NCI-H1694 (cell line): ENCODE data around the gene ESR2.
"Not testable (repeated sequence)": the region's sequence is repeated elsewhere in the genome, so short reads cannot be mapped to it uniquely, and the experiment has no call there.

Experiments used
- DNase-seq: peaks from one replicate; lab custom pipeline; 2025; lab: John Stamatoyannopoulos, UW

ESR2 gene

DNA sequence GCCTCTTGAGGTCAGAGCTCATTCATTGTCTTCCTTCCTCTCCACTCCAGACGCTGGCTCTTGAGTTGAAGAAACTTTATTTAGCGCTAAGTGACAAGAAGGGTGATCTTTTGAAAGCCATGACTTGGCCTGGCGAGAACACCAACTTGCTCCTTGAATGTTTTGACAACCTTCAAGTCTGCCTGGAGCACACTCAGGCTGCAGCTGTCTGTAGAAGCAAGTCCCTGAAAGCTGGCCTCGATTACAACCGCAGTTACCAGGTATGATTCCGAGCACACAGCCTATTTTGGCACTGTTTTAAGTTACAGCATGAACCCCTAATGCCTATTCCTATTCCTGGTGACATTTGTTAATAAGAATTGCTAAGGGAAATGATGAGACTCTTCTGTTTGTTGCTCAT is 167.6 kb downstream of the ESR2 start:
- no peak for DNase-seq

GRCh38 chr14:64125270-64125669 is 168.9 kb downstream of the ESR2 start:
- DNase-seq = no peak

- no peak for DNase-seq
Observed at GRCh38 chr14:64123241-64123822, 170.8 kb downstream of the ESR2 start.

GRCh38 chr14:64119980-64120379 is 174.2 kb downstream of the ESR2 start:
- no peak for DNase-seq

DNA sequence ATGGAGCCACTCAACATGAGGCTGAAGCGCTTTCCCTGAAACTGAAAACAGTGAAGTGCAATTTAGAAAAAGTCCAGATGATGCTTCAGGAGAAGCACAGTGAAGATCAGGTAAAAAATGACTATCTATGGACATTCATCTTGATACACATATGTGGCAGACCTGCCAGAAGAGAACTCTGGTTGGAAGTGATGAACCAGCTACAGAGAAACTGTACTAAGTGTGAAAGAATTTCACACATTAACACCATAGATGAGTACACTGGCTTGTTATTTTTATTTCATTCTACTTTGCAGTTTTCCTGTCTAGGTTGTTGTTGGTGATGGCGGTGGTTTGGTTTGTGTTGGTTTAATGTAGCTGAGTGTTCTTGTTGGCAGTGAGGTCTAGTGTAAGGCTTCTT is 174.7 kb downstream of the ESR2 start:
- DNase-seq = no peak

DNA sequence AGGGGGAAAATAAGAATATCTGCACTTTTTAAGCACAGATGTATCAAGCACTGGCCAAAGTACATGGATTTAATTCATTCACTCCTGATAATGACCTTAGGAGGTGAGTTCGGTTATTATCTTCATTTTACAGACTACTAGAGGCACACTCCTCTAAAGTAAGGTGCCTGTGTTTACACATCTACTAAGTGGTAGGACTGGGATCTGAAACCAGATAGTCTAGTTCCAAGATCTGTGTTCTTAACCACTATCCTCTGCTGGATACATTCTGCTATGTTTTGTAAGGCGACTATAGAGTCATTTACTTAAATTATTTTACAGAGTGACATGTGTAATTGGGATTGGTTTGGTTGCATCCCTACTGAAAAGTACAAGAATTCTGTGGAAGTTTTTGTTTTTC is 175.3 kb downstream of the ESR2 start:
- no peak for DNase-seq

DNA sequence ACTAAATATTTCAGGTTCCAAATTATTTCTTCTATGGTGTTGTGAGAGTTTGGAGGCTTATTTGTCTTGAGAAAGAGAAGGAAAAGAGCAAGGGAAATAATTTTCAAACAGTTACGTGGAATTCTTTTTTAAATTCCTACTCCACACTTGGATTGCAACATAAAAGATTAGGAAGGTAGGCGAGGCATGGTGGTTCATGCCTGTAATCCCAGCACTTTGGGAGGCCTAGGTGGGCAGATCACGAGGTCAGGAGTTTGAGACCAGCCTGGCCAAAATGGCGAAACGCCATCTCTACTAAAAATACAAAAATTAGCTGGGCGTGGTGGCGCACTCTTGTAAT is 175.8 kb downstream of the ESR2 start:
- not testable (repeated sequence) for DNase-seq

GRCh38 chr14:64117671-64118402 is 176.3 kb downstream of the ESR2 start:
- DNase-seq = no peak

GRCh38 chr14:64115401-64115800 is 178.8 kb downstream of the ESR2 start:
- no peak for DNase-seq

DNA sequence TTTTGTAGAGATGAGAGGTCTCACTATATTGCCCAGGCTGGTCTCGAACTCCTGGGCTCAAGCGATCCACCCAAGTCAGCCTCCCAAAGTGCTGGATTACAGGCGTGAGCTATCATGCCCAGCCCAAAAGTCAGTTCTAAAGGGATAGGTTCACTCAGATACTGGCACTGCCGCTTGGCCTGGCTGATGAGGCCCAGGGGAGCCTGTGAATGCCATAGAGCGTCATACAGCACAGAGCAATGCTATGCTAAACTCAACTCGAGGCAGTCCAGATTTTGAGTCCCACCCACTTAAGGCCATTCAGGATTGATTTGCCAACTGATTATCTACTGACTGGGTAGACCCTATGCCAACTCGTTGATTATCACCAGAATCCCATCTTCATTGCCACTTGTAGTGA is 179.4 kb downstream of the ESR2 start:
- DNase-seq = no peak

DNA sequence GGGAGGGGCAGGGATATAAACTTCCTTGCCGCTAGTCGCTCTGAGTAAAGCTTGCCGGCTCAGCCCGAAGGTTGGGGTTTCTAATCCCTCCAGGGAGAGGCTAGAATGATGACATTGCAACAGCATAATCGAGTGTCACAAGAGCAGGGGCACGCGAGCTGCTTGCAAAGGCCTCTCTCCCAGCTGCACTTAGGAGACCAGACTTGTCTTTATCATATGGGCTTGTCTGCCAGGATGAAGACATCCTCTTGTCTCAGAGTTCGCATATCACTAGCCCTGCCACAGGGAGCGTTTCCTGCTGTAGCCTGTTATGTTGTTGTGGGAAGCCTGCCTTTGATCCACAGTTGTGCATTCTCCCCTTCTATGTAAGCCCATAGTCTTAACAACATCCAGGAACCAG is 180.0 kb downstream of the ESR2 start:
- no peak for DNase-seq

DNA sequence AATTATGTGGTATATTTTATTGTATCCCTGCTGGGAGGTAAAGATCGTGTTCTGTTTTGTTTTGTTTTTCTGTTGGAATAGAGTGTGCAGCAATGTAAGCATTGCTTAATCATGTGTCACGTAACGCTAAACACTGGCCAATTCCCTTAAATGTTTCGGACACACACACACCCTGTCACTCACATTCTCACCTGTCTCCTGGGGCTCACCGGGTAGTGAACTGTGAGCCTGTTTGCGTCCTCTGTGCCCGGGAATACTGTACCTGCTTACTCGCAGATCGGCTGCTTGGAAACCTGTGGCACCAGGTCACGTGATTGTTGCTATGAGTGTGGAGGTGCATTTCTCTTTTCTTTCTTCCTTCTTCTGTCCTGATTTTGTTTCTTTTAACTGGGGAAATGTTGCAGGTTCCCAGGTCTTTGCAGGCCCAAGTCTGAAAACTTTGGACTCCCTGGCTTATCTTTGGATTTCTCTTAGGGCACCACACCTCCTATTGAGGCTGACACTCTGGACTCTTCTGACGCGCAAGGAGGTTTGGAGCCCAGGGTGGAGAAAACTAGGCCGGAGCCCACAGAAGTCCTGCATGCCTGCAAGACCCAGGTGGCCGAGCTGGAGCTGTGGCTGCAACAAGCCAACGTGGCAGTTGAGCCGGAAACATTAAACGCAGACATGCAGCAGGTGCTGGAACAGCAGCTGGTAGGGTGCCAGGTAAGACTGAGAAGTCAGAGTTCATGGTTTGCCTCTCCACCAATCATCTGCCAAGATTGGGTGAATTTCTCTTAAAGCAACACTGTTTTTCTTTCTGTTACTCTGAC is 181.1 kb downstream of the ESR2 start:
- no peak for DNase-seq

- DNase-seq = no peak
Observed at GRCh38 chr14:64110802-64111201, 183.4 kb downstream of the ESR2 start.

DNA sequence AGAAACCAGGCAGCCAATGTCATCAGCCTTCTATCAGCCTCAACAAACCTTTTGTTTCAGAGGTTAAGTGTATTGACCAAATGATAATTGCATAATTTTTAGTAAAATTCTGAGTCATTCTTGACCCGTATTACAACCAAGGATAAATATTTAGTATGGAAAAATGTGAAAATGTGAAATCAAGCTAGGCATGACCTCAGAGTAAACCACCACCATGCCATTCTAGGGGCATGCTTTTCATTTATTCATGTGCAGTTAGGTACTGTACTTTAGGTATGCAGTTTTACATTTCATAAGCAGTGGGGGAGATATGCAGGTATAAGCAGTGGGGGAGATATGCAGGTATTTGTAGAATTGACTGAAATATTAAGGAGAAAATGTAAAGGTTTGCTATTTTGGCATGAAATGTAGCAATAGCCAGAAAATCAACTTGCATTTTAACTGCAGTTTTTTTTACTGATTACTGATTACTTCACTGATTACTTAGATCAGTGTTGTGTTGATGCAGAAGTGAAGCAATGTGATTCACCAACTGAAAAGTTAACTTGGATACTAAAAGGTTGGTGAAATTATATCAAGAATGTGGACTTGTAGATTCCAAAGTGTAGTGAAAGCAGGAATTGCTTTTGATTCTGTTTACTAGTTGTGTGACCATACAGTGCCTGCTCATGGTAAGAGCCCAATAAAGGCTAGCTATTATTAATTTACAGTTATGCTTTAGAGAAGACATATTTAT is 184.2 kb downstream of the ESR2 start:
- no peak for DNase-seq

DNA sequence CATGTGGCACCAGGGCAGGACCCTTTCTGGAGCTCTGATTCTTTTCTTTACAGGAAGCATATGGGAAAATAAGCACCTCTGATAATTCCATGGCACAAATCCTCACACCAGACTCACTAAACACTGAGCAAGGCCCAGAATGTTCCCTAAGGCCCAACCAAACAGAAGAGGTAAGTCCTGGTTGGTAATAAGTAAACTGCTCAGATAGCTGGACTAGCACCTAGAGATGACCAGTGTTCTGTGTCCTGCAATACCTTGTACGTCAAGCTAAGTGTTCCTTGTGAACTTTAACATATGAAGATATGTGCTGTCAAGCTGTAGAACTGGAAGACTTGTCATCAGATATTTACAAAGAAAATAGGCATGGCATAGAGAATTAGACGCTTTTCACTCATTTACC is 186.7 kb downstream of the ESR2 start:
- DNase-seq = no peak

DNA sequence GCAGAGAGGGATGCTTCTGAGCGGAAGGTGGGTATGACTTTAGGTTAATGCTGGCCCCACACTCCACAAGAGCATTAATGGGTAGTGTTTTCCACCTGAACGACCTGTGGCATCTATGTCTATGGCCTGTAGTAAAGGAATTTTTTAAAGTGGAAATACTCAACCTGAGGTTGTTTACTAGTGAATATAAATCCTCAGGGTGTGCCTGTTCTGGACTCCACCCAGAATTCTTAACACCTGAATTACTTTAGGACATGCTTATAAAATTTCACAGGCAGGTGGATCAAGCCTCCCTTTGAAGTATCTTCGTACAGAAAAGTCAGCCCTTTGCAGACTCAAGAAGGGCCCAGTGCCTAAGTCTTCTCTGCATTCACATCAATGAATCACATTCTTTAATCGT is 196.1 kb downstream of the ESR2 start:
- no peak for DNase-seq

DNA sequence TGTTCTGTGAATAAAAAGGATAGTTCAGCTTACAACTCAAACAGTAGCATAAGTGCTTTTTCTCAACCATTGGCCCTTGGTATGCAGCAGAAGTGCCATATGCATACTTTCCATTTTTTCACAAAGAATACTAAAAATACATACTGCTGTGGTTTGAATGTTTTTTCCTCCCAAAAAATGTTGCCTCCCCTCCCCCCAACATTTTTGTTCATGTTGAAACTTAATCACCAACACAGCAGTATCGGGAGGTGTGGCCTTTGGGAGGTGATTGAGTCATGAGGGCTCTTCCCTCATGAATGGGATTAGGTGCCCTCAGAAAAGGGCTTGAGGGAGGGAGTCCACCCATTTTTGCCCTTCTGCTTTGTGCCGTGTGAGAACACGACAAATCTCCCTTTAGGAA is 198.6 kb downstream of the ESR2 start:
- no peak for DNase-seq

GRCh38 chr14:64092940-64093339 is 201.2 kb downstream of the ESR2 start:
- no peak for DNase-seq

- no peak for DNase-seq
Observed at GRCh38 chr14:64092338-64092737, 201.8 kb downstream of the ESR2 start.

DNA sequence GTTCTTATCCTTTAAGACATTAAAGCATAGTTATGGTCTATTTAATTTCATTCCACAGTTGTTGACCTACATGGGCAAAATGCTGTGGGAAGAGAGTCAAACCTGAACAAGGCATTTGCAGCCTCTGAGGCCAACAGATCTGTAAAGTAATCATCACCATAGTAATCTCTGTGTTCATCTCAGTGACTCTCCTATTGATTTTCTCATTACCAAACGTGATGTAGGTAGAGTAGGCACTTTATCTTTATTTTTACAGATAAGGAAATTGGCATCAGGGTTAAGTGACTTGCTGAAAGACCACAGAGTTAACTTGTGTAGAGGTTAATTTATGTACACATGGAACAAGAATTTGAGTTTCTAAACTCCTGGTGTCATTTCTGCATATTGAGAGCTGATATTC is 203.0 kb downstream of the ESR2 start:
- DNase-seq = no peak

- DNase-seq = no peak
Observed at GRCh38 chr14:64089920-64090319, 204.3 kb downstream of the ESR2 start.

GRCh38 chr14:64088647-64088964 is 205.6 kb downstream of the ESR2 start:
- no peak for DNase-seq

DNA sequence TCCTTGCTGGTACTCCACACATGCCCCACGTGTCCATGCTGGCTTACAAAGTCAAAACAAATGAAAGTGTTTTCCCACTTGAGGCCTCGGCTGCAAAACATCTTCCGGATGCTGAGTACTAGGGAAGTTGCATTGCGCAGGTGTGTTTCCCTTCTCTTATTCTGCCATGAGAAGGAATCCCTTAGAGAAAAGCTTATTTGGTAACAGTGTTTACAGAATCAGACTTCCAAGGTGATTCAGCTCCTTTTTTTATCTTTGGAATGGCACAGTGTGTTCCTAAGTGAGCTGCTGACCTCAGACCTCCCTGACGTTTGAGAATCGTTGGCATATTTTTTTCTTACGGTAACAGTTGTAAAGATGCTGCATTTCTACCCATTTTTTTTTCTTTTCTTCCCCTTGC is 211.3 kb downstream of the ESR2 start:
- DNase-seq = no peak
